H1 (cell line): ENCODE results near the gene BPI. TPM values are rescaled to one million over a fixed set of nuclear protein-coding genes. Genes with fewer than 3 reads are reported as not detected.

Source experiments
- CTCF ChIA-PET: fragments of 300-600 bp; sonication (Branson Sonifier 250); formaldehyde crosslinking; loops from one replicate; lab custom pipeline; 2021; ENCODE audit not compliant: partially characterized antibody; lab: Charles Lee
- POLR2A ChIA-PET: fragments of 300-600 bp; sonication (Branson Sonifier 250); formaldehyde crosslinking; loops from one replicate; lab custom pipeline; 2021; ENCODE audit warnings: inconsistent platforms; ENCODE audit not compliant: partially characterized antibody; lab: Charles Lee
- DNase-seq, 2 experiments: peaks; one replicate each; pipeline versions ENCODE4 v3.0.0 to v3.0.0-alpha.2; 2010 to 2022; ENCODE audit warnings: low spot score in 2 of 2, low read depth in 1 of 2, mixed read lengths in 1 of 2
- FAIRE-seq: peaks from 2 replicates; lab custom pipeline; 2011; peaks lifted over from hg19 to GRCh38; lab: Jason Lieb, UNC
- H2AFZ ChIP-seq: 2 replicates; pipeline ENCODE4 v1.8.1; 2012; ENCODE audit warnings: low read length, inconsistent platforms
- H2AK5ac ChIP-seq: 2 replicates; pipeline ENCODE4 v1.6.1; 2013; ENCODE audit warnings: low read depth, low read length
- H2BK120ac ChIP-seq: replicated peaks from 2 replicates; pipeline ENCODE3; 2013; ENCODE audit warnings: low read depth, low read length, inconsistent platforms
- H2BK12ac ChIP-seq: 2 replicates; pipeline ENCODE4 v1.6.1; 2013; ENCODE audit warnings: low read depth, low read length
- H2BK15ac ChIP-seq: 2 replicates; pipeline ENCODE4 v1.6.1; 2013; ENCODE audit warnings: low read length
- H2BK20ac ChIP-seq: 2 replicates; pipeline ENCODE4 v1.6.1; 2013; ENCODE audit warnings: low read length
- H2BK5ac ChIP-seq: 2 replicates; pipeline ENCODE4 v1.6.1; 2013; ENCODE audit warnings: low read depth, low read length
- H3K14ac ChIP-seq: 2 replicates; pipeline ENCODE4 v1.6.1; 2013; ENCODE audit warnings: inconsistent platforms; ENCODE audit not compliant: insufficient read length
- H3K18ac ChIP-seq: 2 replicates; pipeline ENCODE4 v1.6.1; 2013; ENCODE audit warnings: low read length; ENCODE audit errors: extremely low read depth
- H3K23ac ChIP-seq: 2 replicates; pipeline ENCODE4 v1.6.1; 2013; ENCODE audit warnings: inconsistent platforms; ENCODE audit not compliant: insufficient read length
- H3K23me2 ChIP-seq: 2 replicates; pipeline ENCODE4 v1.6.1; 2013; ENCODE audit warnings: low read depth, low read length
- H3K27ac ChIP-seq: 2 replicates; pipeline ENCODE4 v1.6.1; 2011; ENCODE audit warnings: low read depth, low read length, inconsistent platforms
- H3K27me3 ChIP-seq, 4 experiments: replicated peaks in 1 of 4; 1 replicate in 1 of 4; 2 replicates in 3 of 4; pipeline versions ENCODE4 v1.6.1 to v1.8.1; 2011 to 2013; ENCODE audit warnings: low read length in 3 of 4, mild to moderate bottlenecking in 3 of 4, inconsistent platforms in 2 of 4, mixed read lengths in 2 of 4, moderate library complexity in 1 of 4; ENCODE audit not compliant: control insufficient read depth in 3 of 4, insufficient read depth in 3 of 4; ENCODE audit errors: extremely low read depth in 1 of 4
- H3K36me3 ChIP-seq, 4 experiments: 2 replicates each; pipeline versions ENCODE4 v1.6.1 to v1.8.1; 2011 to 2013; ENCODE audit warnings: mild to moderate bottlenecking in 4 of 4, low read length in 3 of 4, moderate library complexity in 2 of 4, control low read depth in 1 of 4, inconsistent platforms in 1 of 4; ENCODE audit not compliant: insufficient read depth in 4 of 4, control insufficient read depth in 2 of 4
- H3K4ac ChIP-seq: replicated peaks from 2 replicates; pipeline ENCODE3; 2013; ENCODE audit warnings: low read length, low read depth, mixed read lengths, inconsistent platforms; ENCODE audit not compliant: insufficient read length
- H3K4me1 ChIP-seq, 4 experiments: replicated peaks in 1 of 4; 1 replicate in 1 of 4; 2 replicates in 3 of 4; pipeline versions ENCODE4 v1.6.1 to v1.8.1; 2011 to 2013; ENCODE audit warnings: low read length in 3 of 4, inconsistent platforms in 2 of 4, mixed read lengths in 1 of 4; ENCODE audit not compliant: insufficient read depth in 4 of 4, control insufficient read depth in 3 of 4
- H3K4me2 ChIP-seq, 2 experiments: 2 replicates each; pipeline versions ENCODE4 v1.6.1 to v1.8.1; 2011 to 2013; ENCODE audit warnings: low read depth in 2 of 2, low read length in 2 of 2, control low read depth in 1 of 2, inconsistent platforms in 1 of 2, mild to moderate bottlenecking in 1 of 2; ENCODE audit not compliant: insufficient read depth in 1 of 2
- H3K4me3 ChIP-seq, 4 experiments: fragments of 200-600, 300-600 bp in 1 of 4; sonication (generic), shearing (Covaris generic), sonication (Bioruptor Twin) in 1 of 4; 2 replicates each; pipeline versions ENCODE4 v1.5.1 to v1.8.1; 2011 to 2016; ENCODE audit warnings: low read length in 4 of 4, low read depth in 3 of 4, control low read depth in 2 of 4, inconsistent platforms in 2 of 4, mild to moderate bottlenecking in 2 of 4, mixed read lengths in 1 of 4, moderate library complexity in 1 of 4; ENCODE audit not compliant: insufficient read depth in 2 of 4; ENCODE audit errors: extremely low read depth in 1 of 4
- H3K56ac ChIP-seq: replicated peaks from 2 replicates; pipeline ENCODE3; 2013; ENCODE audit warnings: low read depth, mild to moderate bottlenecking, mixed read lengths, low read length, inconsistent platforms; ENCODE audit not compliant: insufficient read length
- H3K79me1 ChIP-seq: 2 replicates; pipeline ENCODE4 v1.6.1; 2013; ENCODE audit warnings: low read depth, low read length, control low read depth
- H3K79me2 ChIP-seq, 2 experiments: 2 replicates each; pipeline versions ENCODE4 v1.6.1 to v1.8.1; 2012 to 2013; ENCODE audit warnings: low read length in 2 of 2, mild to moderate bottlenecking in 2 of 2, inconsistent platforms in 1 of 2; ENCODE audit not compliant: insufficient read depth in 2 of 2, control insufficient read depth in 1 of 2
- H3K9ac ChIP-seq, 4 experiments: replicated peaks in 1 of 4; 1 replicate in 1 of 4; 2 replicates in 3 of 4; pipeline versions ENCODE4 v1.6.1 to v1.8.1; 2011 to 2013; ENCODE audit warnings: low read depth in 3 of 4, low read length in 3 of 4, control low read depth in 2 of 4, mild to moderate bottlenecking in 2 of 4, moderate library complexity in 2 of 4, inconsistent platforms in 1 of 4; ENCODE audit errors: extremely low read depth in 1 of 4
- H3K9me3 ChIP-seq, 2 experiments: 2 replicates each; pipeline versions ENCODE4 v1.6.1 to v1.8.1; 2012 to 2013; ENCODE audit warnings: mild to moderate bottlenecking in 2 of 2, moderate library complexity in 2 of 2, control low read depth in 1 of 2, inconsistent platforms in 1 of 2, low read depth in 1 of 2, low read length in 1 of 2, mixed read lengths in 1 of 2; ENCODE audit not compliant: insufficient read depth in 2 of 2
- H4K20me1 ChIP-seq, 2 experiments: replicated peaks in 1 of 2; 2 replicates each; pipeline versions ENCODE3 to v1.8.1; 2011 to 2013; ENCODE audit warnings: inconsistent platforms in 2 of 2, low read length in 2 of 2, mild to moderate bottlenecking in 1 of 2; ENCODE audit not compliant: insufficient read depth in 2 of 2, control insufficient read depth in 1 of 2
- H4K5ac ChIP-seq: 2 replicates; pipeline ENCODE4 v1.6.1; 2013; ENCODE audit warnings: low read length, low read depth, mixed read lengths, inconsistent platforms; ENCODE audit not compliant: insufficient read length
- H4K8ac ChIP-seq: 2 replicates; pipeline ENCODE4 v1.8.0; 2013; ENCODE audit warnings: mild to moderate bottlenecking, moderate library complexity, low read length, inconsistent platforms; ENCODE audit not compliant: insufficient read depth; ENCODE audit errors: extremely low read depth
- H4K91ac ChIP-seq: replicated peaks from 2 replicates; pipeline ENCODE3; 2013; ENCODE audit warnings: low read length, mixed read lengths, inconsistent platforms; ENCODE audit not compliant: insufficient read length
- ASH2L ChIP-seq: fragments of 200-600, 300-600 bp; sonication (generic); IDR thresholded peaks from one replicate; pipeline ENCODE4 v1.7.1; 2017; ENCODE audit warnings: low read length
- ATF2 ChIP-seq: IDR thresholded peaks from 2 replicates; pipeline ENCODE4 v1.6.1; 2012; ENCODE audit warnings: low read length, inconsistent platforms
- CBX5 ChIP-seq: fragments of 300-800, 300-1000 bp; sonication (generic); IDR thresholded peaks from 2 replicates; pipeline ENCODE4 v1.7.1; 2016; ENCODE audit warnings: antibody characterized with exemption, low read length, low read depth
- CHD1 ChIP-seq: IDR thresholded peaks from 2 replicates; pipeline ENCODE4 v1.6.1; 2012; ENCODE audit warnings: low read depth, low read length, improper control_type of control experiment
- JUND ChIP-seq: IDR thresholded peaks from 2 replicates; pipeline ENCODE4 v1.6.1; 2011; ENCODE audit warnings: mild to moderate bottlenecking, improper control_type of control experiment, low read length
- MAX ChIP-seq: IDR thresholded peaks from 2 replicates; pipeline ENCODE4 v1.6.1; 2012; ENCODE audit warnings: inconsistent platforms
- RXRA ChIP-seq: IDR thresholded peaks from 2 replicates; pipeline ENCODE4 v1.6.1; 2011; ENCODE audit warnings: low read depth, mild to moderate bottlenecking, low read length, moderate library complexity; ENCODE audit not compliant: insufficient read depth
- SIN3A ChIP-seq, 2 experiments: IDR thresholded peaks in 1 of 2; conservative IDR thresholded peaks in 1 of 2; 2 replicates each; pipeline ENCODE4 v1.6.1; 2011 to 2012; ENCODE audit warnings: low read length in 2 of 2, improper control_type of control experiment in 1 of 2, low read depth in 1 of 2, mild to moderate bottlenecking in 1 of 2
- SP2 ChIP-seq: IDR thresholded peaks from 2 replicates; pipeline ENCODE4 v1.6.1; 2012; ENCODE audit warnings: mild to moderate bottlenecking, low read length, inconsistent platforms
- TAF1 ChIP-seq: IDR thresholded peaks from 2 replicates; pipeline ENCODE4 v1.6.1; 2011; ENCODE audit warnings: mild to moderate bottlenecking, low read depth, low read length
- WGBS, 2 experiments: shearing (Covaris generic) in 1 of 2; methylation state at CpG; one replicate each; pipeline versions ENCODE4 v1.1.6 to v1.1.7; 2013 to 2015; ENCODE audit warnings: low lambda C conversion rate in 2 of 2, mixed read lengths in 2 of 2, inconsistent platforms in 1 of 2, low coverage in 1 of 2, missing lambda C conversion rate in 1 of 2; ENCODE audit not compliant: insufficient replicate concordance in 2 of 2, insufficient coverage in 1 of 2, insufficient read length in 1 of 2; ENCODE audit errors: extremely low coverage in 1 of 2, missing lambda C conversion rate in 1 of 2; 5-methylcytosine and 5-hydroxymethylcytosine counted together
- polyA plus RNA-seq, 7 experiments: library from polyadenylated mRNA; depleted of rRNA in 3 of 7; stranded (reverse) in 5 of 7; unstranded in 2 of 7; fragments of >200 nt in 5 of 7; fragments of 200-250 nt in 2 of 7; gene quantifications; 1 replicate in 5 of 7; 2 replicates in 1 of 7; 4 replicates in 1 of 7; pipeline versions ENCODE4 v1.2.1 to v1.2.3, GENCODE V29; 2011 to 2013; ENCODE audit warnings: missing spikeins in 2 of 7, mixed read lengths in 2 of 7
- total RNA-seq: library from RNA; stranded (reverse); fragmentation: NEBNext Ultra II Directional; extraction: Animal tissue kit (Norgen Biotek cat#: 25700); gene quantifications from 2 replicates; pipeline ENCODE4 v1.2.1, GENCODE V29; 2021

The BPI gene
- total and polyA plus RNA-seq, 2 of the 8 experiments (the other 6 are each of a cell fraction or from before 2014, with no cell fraction given) = not detected

- no peak overlapping the region for H3K4ac ChIP-seq
- POLR2A ChIA-PET = interaction anchor here (1.1 to 1.3 kb wide), 2 partner anchors 21 to 100 kb away, joined by 3 to 4 read pairs; no protein-coding TSS in a partner anchor
- H3K9ac ChIP-seq = no peak overlapping the region
- H3K18ac ChIP-seq = no peak overlapping the region
- no peak overlapping the region for H3K27ac ChIP-seq
- H2BK20ac ChIP-seq = no peak overlapping the region
- TF ChIP-seq CBX5 (no peak), MAX (no peak), CHD1 (no peak), RXRA (no peak), SIN3A (conservative IDR thresholded peaks at IDR 0.05 in 1 of 2, IDR thresholded peaks at IDR 0.05 in 1 of 2; ENCODE audit: low read depth in 1 of 2, low read length in 2 of 2) (no peak), JUND (no peak), ATF2 (no peak), SP2 (no peak), ASH2L (no peak), TAF1 (no peak)
- H2AK5ac ChIP-seq = no peak overlapping the region
- H4K5ac ChIP-seq = no peak overlapping the region
- no peak overlapping the region for H3K4me2 ChIP-seq
- H3K79me1 ChIP-seq = no peaks in the 10 kb centered on the region
- H4K8ac ChIP-seq = no peak overlapping the region
- no peak overlapping the region for H4K91ac ChIP-seq
- no peak overlapping the region for H2BK15ac ChIP-seq
- H4K20me1 ChIP-seq = no peaks in the 10 kb centered on the region
- DNase-seq (no peak), FAIRE-seq (no peak)
- H2AFZ ChIP-seq = no peak overlapping the region
- H3K9me3 ChIP-seq = no peaks in the 10 kb centered on the region
- 74% methylated on average over 8 of the region's 8 CpGs; no CpG with 5 or more reads in 1 of the 2 experiments for WGBS, 2 experiments
- H2BK120ac ChIP-seq = no peak overlapping the region
- H2BK5ac ChIP-seq = no peak overlapping the region
- H3K36me3 ChIP-seq = no peaks in the 10 kb centered on the region
- CTCF ChIA-PET = interaction anchor here (0.6 to 2.0 kb wide), 10 partner anchors 10 to 103 kb away, joined by 3 to 9 read pairs (median 4); partner anchors contain the start of gene SNHG17
- no peaks in the 10 kb centered on the region for H3K27me3 ChIP-seq
- H3K23ac ChIP-seq = no peak overlapping the region
- H3K14ac ChIP-seq = no peak overlapping the region
- no peaks in the 10 kb centered on the region for H3K4me1 ChIP-seq
- no peaks in the 10 kb centered on the region for H3K23me2 ChIP-seq
- no peaks in the 10 kb centered on the region for H3K79me2 ChIP-seq
- H2BK12ac ChIP-seq = no peak overlapping the region
- H3K4me3 ChIP-seq = no peak overlapping the region
- no peak overlapping the region for H3K56ac ChIP-seq
Observed at GRCh38 chr20:38331814-38332213, 27.9 kb downstream of the BPI start.
